Measurements from ENCODE around the gene RPTOR.
A peak's percentile ranks its signal among the peaks of the same experiment; 100 is the strongest.
"Not testable (repeated sequence)": the region's sequence is repeated elsewhere in the genome, so short reads cannot be mapped to it uniquely, and the experiment has no call there.

The RPTOR gene

DNA sequence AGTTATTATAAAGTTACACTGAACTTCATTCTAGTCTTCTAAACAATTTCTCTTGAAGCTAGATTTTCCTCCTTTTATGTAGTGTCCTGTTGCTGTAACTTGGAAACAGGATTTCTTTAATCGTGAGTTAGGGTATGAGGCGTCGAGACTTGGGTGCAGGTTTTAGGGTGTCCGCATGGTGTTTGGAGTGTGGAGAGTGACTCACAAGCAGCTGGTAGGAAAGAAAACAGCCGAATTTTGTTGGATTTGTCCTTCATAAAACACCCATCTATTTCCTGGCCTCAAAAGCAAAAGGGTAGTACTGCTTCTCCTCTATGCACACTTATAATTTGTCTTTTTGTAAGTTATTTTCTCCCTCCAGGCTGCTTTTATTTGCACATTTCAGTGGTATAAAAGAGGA is 1.6 kb downstream of the RPTOR start:
- DNase-seq (ENCODE audit: low read depth): no peak

DNA sequence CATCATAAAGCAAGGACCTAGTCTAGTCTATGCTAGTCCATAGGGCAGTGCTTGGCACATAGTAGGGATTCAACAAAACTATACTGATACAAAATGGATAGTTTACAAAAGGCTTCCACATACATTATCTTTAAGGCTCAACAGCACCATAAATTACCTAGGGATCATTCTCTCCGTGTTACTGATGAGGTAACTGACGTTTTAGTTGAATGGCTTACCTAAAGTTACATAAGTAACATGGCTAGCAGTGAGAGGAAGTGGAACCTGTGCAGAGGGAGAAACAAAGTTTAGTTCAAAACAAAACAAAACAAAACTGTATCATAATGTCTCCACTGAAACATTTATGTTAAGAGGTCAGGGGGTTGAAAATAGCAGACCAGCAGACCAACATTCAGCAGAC is 7.9 kb downstream of the RPTOR start:
- DNase-seq (ENCODE audit: low read depth): no peak

DNA sequence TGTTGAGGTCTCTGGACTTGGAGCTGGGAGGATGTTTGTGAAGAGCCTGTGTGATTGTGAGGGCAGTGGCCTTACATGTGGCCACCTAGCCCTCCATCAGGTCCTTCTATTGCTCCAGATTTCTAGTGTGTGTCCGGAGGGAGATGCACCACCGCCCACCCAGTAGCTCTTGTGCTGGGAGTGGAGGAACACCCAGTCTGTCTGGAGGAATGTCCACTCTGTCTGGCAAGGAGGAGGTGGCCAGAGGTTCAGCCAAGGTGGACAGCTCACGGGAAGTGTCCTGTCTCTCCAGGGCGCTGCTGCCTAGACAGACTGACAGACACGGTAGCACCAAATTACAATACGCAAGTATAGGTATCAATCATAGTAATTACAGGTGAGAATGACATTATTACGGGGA is 10.6 kb downstream of the RPTOR start:
- no peak for DNase-seq (ENCODE audit: low read depth)

DNA sequence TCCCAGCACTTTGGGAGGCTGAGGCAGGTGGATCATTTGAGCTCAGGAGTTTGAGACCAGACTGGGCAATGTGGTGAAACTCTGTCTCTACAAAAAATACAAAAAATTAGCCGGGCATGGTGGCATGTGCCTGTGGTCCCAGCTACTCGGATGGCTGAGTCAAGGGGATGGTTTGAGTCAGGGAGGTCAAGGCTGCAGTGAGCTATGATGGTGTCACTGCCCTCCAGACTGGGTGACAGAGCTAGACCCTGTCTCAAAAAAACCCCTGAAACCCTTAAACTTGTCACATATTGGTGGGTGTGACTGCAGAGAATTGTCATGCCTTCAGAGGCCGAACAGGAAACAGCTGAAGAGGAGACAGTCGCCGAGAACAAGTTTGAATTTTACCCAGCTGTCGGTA is 13.4 kb downstream of the RPTOR start:
- DNase-seq (ENCODE audit: low read depth): no peak

DNA sequence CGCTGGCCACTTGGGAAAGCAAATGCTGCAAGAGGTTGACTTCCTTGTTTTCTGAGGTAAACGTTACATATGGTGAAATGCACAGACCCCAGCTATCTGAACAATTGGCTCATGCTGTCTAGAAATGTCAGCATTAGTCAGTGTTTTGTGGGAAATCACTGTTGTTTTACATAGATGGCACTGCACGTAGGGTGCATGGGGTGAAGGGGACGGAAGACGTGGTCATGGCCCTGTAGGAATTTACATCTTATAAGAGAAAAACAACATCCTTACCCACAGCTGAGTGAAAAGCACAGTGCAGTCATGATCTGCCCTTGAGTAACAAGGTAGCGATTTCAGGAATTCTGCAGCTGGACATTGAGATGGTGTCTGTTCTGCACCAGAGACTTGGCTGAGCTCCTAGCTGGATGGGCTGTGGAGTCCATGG is 15.2 kb downstream of the RPTOR start:
- DNase-seq (ENCODE audit: low read depth): no peak

DNA sequence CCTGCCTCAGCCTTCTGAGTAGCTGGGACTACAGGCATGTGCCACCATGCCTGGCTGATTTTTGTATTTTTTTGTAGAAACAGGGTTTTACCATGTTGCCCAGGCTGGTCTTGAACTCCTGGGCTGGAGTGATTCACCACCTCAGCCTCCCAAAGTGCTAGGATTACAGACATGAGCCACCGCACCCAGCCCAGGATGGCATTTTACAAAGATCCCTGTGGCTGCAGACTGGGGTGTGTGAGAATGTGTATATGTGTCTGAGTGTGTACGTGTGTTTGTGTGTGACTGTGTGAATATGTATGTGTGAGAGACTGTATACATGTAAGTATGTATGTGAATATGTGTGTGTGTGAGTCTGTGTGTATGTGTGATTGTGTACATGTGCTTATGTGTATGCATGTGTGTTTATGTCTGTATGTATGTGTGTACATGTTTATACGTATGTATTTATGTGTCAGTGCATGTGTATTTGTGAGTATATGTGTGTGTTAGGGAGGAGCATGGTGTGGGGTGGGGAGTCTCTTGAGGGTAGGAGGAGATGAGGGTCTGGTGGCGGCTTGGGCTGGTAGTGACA is 17.0 kb downstream of the RPTOR start:
- DNase-seq (ENCODE audit: low read depth): no peak

DNA sequence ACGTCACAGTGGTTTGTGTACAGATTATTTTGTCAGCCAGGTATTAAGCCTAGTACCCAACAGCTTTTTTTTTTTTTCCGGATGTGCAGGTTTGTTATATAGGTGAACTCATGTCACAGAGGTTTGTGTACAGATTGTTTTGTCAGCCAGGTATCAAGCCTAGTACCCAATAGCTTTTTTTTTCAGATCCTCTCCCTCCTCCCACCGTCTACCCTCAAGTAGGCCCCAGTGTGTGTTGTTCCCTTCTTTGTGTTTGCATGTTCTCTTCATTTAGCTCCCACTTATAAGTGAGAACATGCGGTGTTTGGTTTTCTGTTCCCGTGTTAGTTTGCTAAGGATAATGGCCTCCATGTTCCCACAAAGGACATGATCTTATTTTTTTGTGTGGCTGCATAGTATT is 19.9 kb downstream of the RPTOR start:
- DNase-seq (ENCODE audit: low read depth): no peak

DNA sequence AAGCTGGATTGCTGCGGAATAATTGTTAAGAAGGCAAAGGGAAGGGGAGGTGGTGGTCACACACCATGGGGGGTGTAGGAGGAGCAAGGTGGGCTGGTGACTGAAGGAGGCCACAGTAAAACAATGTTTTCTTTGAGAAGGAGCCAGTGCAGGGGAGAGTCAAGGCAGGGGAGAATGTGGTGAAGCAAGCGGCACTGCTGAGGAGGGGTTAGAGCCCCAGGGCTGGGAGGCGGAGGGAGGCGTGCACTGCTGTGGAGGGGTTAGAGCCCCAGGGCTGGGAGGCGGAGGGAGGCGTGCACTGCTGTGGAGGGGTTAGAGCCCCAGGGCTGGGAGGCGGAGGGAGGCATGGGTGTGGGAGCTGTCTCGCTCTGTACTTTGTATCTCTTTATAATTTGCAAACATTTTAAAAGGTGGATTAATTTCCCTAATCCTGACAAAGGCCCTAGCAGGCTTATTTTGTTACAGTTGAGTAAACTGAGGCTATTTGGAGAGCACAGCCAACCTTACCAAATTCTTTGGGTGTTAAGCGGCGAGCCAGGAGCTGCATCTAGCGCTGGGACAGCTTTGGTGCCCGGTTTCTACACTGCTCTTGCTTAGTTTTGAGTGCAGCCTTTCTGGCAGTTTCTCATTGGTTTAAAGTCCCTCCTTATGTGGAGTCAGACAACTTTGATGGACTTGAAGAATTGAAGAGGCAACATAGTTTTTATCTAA is 20.9 kb downstream of the RPTOR start:
- DNase-seq (ENCODE audit: low read depth): no peak

DNA sequence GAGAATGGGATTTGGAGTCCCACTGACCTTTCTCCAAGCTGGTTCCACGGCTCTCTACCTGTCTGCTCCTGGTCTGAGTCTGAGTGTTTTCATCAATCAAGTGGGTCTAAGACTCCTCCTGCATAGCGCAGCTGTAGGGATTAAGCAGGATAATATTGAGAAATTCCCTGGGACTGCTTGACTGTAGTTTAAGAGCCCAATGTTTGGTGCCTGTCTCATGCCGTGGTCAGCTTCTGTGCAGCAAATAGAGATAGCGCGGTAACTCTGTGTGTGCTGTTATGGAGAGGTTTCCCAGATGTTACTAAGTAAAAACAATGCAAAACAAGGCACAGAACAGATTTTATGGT is 21.4 kb downstream of the RPTOR start:
- no peak for DNase-seq (ENCODE audit: low read depth)

DNA sequence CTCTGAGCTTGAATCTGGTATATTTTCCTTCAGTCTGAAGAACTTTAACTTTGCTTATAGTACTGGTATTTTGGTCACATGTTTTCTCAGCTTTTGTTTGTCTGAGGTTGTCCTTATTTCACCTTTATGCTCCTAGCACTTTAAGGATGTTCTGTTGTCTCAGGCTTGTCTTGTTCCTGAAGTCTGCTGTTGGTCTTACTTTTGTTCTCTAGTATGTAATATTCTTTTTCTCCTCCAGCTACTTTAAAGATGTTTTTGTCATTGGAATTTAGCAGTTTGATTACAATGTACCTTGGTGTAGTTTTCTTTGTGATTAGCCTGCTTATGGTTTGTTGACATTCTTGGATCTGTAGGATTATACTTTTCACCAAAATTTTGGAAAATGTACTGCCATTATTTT is 23.6 kb downstream of the RPTOR start:
- no peak for DNase-seq (ENCODE audit: low read depth)

DNA sequence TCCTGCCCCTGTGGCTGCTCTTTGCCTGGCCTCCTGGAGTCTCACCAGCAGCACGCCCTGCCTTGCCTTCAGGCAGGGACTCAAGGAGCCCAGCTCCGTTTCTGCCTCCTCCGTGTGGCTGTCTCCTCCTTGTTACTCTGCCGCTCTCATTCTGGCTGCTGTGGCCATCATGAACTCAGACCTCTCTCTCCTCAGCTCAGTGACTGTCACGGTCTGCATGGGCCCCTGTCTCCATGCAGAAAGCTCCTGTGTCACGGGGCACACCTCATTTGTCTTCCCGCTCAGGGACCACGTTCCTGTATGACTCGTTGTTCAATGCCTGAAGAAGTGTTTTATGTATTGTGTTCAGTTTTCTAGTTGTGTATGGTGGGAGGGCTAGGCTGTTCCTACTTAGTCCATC is 25.3 kb downstream of the RPTOR start:
- no peak for DNase-seq (ENCODE audit: low read depth)

DNA sequence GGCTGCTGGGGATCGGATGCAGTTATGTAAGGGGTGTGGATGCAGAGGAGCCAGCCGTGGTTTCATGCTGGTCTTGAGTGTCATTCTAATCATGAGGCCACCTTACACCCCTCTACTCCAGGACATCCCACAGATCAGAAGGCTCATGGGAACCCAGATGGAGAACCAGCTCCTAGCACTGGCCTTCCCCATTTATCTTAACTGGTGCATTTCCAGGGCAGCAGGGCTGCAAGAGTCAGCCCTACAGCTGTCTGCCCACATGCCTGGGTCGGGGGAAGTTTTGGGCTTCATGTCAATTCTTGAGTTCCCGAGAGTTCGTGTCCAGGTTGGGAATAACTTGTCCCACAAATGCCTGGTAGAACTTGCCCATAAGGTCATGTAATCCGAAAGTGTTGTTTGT is 29.1 kb downstream of the RPTOR start:
- DNase-seq (ENCODE audit: low read depth): no peak

DNA sequence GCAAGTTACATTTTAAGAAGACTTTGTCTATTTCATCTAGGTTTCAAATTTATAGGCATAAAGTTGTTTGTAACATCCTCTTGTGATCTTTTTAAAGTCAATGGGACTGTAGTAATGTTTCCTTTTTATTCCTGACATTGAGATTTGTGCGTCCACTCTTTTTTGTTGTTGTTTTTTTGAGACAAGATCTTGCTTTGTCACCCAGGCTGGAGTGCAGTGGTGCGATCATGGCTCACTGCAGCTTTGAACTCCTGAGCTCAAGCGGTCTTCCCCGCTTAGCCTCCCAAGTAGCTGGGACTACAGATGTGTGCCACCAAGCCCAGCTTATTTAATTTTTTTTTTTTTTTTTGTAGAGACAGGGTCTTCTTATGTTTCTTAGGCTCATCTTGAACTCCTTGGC is 29.9 kb downstream of the RPTOR start:
- DNase-seq (ENCODE audit: low read depth): no peak

DNA sequence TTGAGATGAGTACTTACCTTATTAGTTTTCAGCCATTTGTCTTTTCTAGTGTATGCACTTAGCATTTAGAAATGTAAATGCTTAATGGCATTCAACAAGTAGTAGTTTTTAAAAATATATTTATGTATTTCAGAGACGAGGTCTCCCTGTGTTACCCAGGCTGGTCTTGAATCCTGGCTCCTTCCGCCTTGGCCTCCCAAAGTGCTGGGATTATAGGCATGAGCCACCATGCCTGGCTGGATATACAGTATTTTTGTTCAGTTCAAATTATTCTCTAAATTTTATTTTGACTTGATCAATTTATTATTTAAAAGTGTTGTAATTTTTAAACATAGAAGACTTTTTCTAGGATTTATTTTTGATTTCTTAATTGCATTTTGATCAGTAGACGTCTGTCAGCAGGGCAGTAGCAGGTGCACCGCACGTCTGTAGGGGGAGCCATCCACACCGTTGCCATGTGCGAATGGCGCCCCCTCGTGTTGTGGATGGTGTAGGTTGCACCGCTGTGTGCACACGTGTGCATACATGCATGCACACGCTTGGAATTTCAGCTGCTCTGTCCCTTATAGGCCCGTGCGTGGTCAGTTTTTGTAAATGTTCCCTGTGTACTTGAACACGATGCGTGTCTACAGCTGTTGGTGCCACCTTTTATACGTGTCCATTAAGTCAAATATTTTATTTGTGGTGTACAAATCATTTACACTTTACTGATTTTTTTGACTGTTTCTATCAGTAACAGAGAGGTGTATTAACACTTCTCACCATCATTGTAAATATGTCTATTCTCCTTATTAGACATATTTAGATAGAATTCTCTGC is 30.6 kb downstream of the RPTOR start:
- DNase-seq (ENCODE audit: low read depth): peak; percentile 78

DNA sequence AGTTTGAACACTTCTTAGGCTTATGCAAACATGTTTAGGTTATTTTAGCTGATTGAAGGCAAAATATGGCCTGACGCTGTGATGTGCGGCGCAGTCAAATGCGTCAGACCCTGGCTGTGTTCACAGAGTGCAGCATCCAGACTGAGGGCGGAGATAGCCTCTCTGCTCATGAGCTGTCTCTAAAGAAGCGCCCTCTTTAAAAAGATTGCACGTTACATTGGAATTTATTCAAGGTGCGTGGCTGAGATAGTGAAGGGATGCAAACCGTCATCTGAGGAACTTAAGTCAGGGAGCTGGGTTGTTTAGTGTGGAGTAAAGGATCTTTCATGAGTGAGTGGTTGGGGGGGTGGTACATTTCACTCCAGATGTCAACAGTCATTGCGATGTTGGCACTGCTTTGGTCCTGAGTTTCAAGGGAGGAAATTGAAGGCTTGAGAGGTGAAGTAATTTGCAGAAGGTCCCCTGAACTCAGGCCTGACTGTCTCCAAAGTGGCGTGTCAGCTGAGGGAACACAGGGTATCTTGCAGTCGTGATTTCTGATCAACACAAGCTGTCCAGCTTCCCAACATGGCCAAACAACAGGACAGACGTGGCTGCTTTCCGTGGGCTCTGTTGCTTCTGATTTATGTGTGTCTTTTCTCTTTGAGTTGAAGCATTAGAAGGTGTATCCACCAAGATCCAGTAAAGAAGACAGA is 33.4 kb downstream of the RPTOR start:
- no peak for DNase-seq (ENCODE audit: low read depth)

DNA sequence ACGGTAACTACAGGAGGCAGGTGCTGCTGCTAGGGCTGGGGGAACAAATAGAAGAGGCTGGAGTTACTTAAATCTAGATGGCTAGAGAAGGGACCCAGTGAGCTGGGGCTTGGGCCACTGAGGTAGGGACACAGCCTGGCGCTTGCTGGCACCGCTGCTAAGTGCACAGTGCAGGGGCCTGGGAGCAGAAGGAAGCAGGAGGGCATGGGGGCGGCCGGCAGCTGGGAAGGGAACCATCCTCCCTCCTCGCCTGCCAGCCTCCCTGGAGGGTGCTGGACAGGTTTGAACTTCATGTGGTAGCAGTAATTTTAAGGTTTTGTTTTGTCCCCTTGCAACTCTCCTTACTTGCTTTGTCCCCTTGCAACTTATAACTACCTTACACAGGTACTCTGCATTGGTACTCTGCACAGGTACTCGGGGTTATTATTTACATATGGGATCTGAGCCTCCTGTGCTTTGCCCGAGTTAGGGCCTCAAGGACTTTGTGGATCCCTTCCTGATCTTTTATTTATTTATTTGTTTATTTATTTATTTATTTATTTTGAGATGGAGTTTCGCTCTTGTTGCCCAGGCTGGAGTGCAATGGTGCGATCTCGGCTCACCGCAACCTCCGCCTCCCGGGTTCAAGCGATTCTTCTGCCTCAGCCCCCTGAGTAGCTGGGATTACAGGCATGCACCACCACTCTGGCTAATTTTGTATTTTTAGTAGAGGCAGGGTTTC is 34.2 kb downstream of the RPTOR start:
- DNase-seq (ENCODE audit: low read depth): not testable (repeated sequence)

DNA sequence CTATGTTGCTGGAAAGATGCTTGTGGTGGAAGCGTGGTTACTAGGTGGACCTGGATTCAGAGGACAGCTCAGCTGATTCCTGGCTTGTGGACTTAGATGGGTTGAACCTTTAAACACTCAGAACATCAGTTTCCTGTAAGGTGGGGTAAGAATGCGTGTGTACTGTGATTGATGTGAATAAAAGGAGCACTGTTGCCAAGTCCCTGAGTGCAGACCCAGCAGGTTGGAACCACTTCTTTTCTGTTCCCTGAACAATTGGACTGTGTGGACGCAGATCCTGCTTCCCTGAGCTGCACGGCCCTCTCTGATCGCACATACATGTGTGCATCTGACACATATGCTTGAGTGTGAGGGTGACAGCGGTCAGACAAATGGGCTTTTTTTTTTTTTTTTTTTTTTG is 37.5 kb downstream of the RPTOR start:
- DNase-seq (ENCODE audit: low read depth): no peak

DNA sequence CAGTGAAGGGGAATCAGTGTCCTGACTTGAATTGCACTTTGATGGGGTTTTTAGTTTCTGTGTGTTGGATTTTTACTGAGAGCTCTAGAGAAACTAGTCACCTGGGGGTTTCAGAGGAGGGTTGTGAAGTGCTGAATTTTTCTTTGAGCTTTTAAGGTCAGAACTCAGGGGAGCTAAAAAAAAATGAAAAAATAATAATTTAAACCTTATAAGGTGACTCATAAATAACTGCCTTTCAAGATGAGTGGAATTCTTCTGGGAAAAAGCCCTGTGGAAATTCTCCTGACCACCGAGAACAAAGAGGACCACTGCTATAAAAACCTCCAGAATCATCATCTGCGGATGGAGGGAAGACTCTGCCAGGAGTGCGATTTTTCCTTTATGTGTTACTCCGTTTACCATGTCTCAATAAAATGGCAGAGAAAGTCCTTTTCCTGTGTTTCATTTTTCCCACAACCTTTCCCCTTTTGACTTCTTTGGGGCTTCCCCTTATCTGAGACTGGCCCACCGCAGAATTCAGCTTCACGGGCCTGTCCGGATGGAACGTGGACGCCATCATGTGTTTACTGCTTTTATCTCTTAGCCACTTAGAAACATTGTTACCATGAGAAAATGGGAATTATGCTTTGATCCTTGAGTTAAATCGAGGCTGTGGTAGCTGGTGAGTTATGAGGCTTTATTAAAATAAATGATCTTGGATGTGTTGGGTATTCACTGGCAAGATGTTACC is 39.7 kb downstream of the RPTOR start:
- no peak for DNase-seq (ENCODE audit: low read depth)

DNA sequence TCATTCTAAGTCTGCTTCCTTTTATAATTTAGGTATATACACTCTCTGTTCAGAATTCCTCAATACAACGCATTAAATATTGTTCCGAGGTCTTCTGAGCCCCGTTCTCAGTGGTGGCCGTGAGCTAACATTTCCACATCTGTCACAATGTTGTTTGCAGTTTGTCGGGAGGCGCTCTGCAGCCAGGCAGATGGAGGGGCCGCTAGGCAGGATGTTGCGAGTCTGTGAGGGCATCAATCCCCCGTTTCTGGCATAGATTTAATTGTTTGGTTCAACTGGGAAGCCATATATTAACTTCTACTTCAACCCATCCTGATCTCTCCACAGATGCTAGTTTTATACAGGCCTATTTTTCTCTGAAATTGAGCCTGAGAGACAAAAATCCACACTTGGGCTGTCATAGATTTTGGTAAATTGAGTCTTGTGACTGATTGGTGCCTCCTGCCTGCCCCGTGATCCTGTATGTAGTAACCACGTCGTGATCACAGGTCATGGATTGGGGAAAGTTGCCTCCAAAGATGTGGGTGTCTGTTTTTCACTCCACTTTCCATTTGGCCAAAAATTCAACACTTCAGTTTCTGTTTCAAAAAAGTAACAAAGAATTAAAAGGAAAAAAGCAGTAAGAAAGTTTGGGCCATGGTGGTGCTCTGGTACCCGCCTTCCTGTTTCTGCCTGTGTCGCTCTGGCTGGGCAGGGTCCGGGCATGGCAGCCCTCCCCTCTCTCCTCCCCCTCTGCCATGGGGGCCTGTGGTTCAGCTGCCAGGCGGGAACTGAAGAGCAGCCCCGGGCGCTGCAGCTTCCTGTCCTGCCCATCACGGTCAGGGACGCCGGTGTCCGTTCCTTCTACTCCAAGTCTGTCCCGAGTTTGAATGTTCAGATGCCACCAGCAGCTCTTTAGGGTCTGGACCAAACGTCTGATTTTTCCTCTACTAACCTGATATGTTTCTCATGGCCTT is 41.5 kb downstream of the RPTOR start:
- no peak for DNase-seq (ENCODE audit: low read depth)

DNA sequence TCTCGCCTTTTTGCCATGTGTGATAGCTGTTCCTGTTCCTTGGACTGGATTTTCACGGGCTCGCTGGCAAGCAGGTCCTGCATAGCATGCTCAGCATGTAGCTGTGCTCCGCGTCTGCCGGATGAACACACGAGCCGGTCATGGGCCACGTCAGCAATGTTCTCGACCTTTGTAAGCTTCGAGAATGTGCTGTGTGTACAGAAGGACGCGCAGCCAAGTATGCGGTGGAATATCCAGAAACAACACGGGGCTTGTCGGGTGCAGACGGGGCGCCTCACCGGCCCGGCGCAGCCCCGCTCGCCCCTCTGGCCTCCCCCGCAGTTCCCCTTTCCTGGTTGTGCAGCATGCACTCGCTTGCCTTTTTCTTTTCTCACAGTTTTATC is 42.2 kb downstream of the RPTOR start:
- DNase-seq (ENCODE audit: low read depth): no peak

All from fibroblast of the conjunctiva (primary cell).